GM20000 (cell line): ENCODE measurements around the gene ZNF354C.
A peak's percentile ranks its signal among the peaks of the same experiment; 100 is the strongest.

ENCODE experiments used
- DNase-seq: peaks from one replicate; pipeline ENCODE4 v3.0.0; 2012; ENCODE audit warnings: low spot score
- TF ChIP-seq, protein P1 (sequence below): IDR thresholded peaks from 2 replicates; pipeline ENCODE4 v1.5.1; 2012; ENCODE audit warnings: mild to moderate bottlenecking, control low read depth; ENCODE audit errors: extremely low read depth, missing control alignments

ZNF354C gene

DNA sequence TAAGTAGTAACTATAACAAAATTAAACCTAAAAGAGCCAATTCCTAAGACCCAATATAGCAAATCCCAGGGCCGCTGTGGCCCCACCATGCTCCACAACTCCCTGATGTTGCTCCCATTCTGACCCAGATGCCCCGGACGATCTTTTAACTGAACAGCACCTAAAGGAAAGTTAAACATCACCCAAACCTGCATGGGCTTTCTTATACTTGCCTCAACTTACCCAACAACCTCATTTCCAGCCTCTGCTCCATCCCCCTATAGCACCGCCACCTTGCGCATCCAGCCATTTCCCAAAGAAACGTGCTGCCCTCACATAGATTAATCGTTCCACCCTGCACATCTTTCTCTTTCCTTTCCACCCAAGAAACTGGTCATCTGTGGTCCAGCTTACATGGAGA lies 54.6 kb downstream of the ZNF354C start:
- DNase-seq = peak; percentile 6
- TF ChIP-seq, protein P1, sequence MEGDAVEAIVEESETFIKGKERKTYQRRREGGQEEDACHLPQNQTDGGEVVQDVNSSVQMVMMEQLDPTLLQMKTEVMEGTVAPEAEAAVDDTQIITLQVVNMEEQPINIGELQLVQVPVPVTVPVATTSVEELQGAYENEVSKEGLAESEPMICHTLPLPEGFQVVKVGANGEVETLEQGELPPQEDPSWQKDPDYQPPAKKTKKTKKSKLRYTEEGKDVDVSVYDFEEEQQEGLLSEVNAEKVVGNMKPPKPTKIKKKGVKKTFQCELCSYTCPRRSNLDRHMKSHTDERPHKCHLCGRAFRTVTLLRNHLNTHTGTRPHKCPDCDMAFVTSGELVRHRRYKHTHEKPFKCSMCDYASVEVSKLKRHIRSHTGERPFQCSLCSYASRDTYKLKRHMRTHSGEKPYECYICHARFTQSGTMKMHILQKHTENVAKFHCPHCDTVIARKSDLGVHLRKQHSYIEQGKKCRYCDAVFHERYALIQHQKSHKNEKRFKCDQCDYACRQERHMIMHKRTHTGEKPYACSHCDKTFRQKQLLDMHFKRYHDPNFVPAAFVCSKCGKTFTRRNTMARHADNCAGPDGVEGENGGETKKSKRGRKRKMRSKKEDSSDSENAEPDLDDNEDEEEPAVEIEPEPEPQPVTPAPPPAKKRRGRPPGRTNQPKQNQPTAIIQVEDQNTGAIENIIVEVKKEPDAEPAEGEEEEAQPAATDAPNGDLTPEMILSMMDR = no peak

DNA sequence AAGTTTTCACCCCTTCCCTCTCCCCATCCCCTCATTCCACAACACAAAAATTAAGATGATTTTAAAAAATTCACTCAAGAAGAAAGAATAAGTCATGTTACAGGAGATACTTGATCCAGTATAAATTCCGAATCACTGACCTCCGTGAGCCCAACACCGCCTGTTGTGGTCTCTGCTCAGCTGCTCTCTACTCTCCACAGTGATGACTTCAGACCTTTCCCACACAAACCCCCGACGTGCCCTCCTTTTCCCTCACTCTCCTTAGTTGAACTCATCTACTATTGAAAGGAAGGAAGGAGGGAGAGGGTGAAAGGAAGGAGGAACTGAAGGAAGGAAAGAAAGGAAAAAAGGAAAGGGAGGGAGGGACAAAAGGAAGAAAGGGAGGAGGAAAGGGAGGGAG lies 55.1 kb downstream of the ZNF354C start:
- TF ChIP-seq, protein P1 = no peak
- peak; percentile 10 for DNase-seq

DNA sequence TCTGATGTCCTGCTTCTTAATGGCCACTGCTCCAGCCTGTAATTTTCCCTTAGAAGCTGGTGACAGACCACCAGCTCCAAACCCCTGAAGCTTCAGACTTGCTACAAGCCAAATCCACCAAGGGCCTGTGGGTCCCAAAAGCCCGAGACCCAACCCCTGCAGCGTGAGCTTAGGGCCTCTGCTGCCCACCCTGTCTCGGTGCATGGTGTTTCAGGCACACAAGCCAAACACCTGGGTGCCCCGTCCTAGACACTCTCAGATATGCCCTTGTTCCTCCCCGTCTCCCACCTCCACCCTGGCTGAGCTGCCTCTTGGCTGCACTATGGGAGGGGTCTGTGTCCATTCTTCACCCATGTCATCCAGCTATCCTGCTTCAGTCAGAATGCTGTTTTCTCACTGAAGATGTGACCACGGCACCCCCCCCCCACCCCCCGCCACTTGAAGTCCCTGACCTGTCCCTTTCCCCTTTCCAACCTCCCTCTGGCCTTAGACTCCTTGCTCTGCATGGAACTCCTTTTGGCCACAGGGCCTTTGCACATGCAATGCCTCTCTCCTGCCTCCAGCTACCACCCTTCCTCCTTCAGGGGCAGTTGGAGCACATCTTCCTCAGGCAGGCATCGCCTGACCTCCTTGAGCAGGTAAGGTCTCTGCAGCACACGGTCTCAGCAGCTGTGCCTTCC lies 55.8 kb downstream of the ZNF354C start:
- peak; percentile 6 for DNase-seq
- TF ChIP-seq, protein P1 = no peak

DNA sequence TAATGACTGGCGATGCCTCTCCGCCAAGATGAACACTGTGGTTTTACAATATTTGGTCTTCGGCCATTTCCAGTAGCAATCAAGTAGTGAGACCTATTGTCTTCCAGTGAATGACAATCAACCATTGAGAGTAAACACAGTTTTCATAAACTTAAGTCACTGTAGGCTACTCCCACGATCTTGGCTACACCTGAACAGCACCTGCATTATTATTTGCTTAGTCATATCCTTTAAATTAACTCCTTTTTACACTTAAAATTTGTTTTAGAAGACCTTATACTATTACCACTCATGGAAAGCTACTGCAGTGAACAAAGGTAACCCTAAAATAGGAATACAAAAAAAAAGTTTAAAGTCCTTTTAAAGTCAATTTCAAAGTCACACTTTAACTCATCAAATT lies 58.2 kb downstream of the ZNF354C start:
- no peak for DNase-seq

DNA sequence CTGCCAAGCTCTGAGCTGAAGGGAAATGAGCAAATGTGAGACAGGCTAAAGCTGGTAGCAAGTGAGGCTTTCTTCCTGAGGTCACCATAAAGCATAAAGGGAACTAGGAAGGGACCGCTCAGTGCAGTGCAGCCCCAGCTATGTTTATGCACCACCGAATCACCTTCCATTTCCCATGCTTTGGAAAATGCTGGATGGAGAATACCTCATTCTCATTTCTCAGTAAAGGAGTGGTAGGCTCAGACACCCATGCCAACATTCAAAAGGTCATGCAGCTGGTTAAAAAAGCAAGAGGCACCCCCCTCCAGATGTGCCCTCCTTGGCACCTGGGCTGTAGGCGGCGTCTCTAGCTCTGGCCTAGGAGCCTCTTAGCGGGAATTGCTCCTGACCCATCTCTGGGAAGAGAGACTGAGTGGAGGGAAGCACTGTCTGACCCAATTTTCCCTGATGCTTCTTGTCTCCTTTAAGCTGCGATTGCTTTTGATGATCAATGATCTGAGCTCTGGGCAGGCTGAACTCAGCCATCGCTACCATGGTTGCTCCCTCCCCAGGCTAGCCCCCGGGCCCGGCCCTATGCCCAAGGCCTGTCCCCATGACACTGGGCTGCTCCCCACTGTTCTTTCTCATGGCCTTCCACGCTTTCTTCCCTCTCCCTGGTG lies 58.7 kb downstream of the ZNF354C start:
- TF ChIP-seq, protein P1 = no peak
- DNase-seq = no peak

More for the DNA sequence above, 58.2 kb downstream of the ZNF354C start:
- TF ChIP-seq, protein P1 = no peak

DNA sequence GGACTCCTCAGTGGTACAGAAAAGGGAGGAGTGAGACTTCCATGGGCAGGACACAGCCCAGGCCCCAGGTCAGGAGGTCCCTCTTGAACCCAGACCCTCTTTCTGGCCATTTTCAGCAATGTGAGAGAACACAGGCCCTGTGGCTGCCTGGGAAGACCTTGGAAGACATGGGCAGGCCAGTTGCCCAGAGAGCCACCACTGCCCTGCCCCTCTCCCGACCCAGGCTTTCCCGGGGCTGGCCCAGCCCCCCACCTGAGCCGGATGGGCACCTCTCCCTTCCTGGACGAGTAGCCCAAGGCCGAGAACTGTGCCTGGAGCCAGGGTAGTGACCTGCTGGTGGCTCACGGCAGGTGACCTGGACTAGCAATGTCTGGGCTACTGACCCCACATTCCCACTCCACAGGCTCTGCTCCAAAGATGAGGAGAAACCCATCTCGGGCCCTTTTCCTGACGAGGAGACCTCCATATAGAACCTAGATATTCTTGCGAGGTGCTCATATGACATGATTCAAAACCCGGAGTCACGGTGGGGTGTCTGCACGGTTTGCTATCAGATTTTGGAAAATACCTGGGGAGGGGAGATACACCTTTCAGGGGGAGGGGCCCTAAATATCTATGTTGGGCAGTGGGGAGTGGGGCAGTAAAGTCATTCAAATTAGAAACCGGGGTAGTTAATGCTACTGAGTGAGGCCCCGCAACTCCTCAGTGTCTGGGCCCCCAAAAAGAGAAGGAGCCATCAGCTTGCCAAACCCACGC lies 59.4 kb downstream of the ZNF354C start:
- no peak for DNase-seq
- TF ChIP-seq, protein P1 = no peak

DNA sequence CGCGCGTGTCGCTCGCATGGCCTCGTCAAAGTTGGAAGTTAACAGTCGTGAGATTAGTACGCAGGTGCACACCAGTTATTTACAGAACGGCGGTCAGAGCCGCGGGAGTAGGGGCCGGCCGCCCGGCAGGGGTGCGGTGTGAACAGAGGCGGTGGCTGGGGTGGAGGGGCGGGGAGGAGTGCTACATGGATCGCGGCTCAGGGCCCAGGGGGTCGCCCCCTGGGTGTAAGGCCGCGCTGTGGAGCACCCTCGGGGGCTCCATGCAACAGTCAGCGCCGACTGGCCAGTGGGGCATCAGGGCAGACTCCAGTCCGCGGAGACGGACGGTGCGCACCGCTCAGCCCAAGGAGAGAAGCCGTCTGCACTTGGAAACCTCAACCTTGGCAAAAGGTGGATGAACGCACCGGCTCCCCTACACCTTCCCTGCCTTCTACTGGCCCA lies 60.3 kb downstream of the ZNF354C start:
- TF ChIP-seq, protein P1 = no peak
- no peak for DNase-seq
